ENCODE data around the gene ARSA. TPM values are rescaled to one million over a fixed set of nuclear protein-coding genes. Genes with fewer than 3 reads are reported as not detected.
"Not testable (repeated sequence)": the region's sequence is repeated elsewhere in the genome, so short reads cannot be mapped to it uniquely, and the experiment has no call there.

The ARSA gene
- total RNA-seq, 1 experiment from 2014 or later, result 10.3 TPM

DNA sequence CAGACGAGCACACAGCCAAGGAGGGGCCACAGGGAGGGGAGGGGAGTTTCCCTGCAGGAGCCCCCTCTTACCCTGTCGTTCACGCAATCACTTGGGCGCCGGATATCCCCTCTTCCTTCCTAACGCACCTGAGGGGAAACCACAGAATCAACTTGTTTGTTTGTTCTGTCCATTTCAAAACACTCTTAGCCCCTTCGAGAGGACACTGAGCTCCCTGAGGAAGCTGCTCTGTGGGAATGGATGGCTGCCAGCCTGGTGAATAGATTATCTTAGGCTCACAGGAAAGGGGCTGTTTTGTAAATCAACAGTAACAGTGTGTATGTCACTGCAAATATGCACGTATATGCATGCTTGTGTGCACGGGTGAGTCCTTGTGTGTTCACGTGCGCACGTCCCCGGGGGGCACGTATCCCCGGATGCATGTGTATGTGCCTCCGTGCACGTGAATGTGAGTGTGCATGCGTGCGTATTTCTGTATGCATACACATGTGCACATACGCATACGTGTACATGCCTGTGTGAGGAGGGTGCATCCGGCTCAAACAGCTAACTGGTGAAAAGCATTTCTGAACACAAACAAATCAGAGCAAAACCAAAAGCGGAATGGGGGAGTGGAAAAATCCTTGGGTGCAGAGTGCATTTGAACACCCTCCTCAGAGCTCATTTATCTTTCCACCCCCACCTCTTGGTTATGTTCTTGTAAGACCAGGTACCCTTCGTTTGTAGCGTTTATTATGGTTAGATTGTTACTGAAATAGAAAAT is 7.2 kb downstream of the ARSA start:
- H3K4me1 Mint-ChIP-seq, result peaks cover 22 to 23% of the 10 kb centered on the region in 2 experiments
- H3K27me3 ChIP-seq (ENCODE audit: insufficient read depth, low read length), result 0 out of 2 replicates have a peak, but pooled peaks cover 2% of the 10 kb centered on the region
- H4K8ac ChIP-seq (replicated peaks; ENCODE audit: insufficient read length, low read depth, low read length), result no peak overlapping the region
- no peak overlapping the region for H3K4ac ChIP-seq (ENCODE audit: low read depth, low read length)
- H3K27ac Mint-ChIP-seq, result no peak overlapping the region; a peak in 1 of 7 replicates
- H3K18ac ChIP-seq (ENCODE audit: insufficient read length, low read depth, low read length), result no peak overlapping the region
- H3K4me2 ChIP-seq (ENCODE audit: insufficient read depth, insufficient read length, low read length), result peak overlapping the region; percentile 52
- peaks cover 9% of the 10 kb centered on the region for H3K4me1 ChIP-seq (ENCODE audit: insufficient read depth, low read length)
- no peaks in the 10 kb centered on the region for H3K79me1 ChIP-seq (ENCODE audit: insufficient read depth, low read depth, low read length, poor library complexity, severe bottlenecking)
- DNase-seq, result peak; percentile 84
- H3K79me2 ChIP-seq (ENCODE audit: insufficient read depth, low read length), result no peaks in the 10 kb centered on the region
- H2AFZ ChIP-seq (ENCODE audit: low read length), result peak overlapping the region; percentile 53
- H3K23ac ChIP-seq (ENCODE audit: insufficient read length, low read depth, low read length), result no peak overlapping the region
- no peak overlapping the region for H2BK5ac ChIP-seq (ENCODE audit: insufficient read length, low read length)
- no peak overlapping the region for H2BK120ac ChIP-seq (ENCODE audit: low read depth, low read length, poor library complexity, severe bottlenecking)
- WGBS (ENCODE audit: extremely low coverage, insufficient read length, low lambda C conversion rate), result no CpG with 5 or more reads among the region's 25 CpGs
- H3K23me2 ChIP-seq (ENCODE audit: insufficient read length, low read depth, low read length, poor library complexity, severe bottlenecking), result peaks cover 1% of the 10 kb centered on the region
- H2AK5ac ChIP-seq (ENCODE audit: insufficient read length, low read length), result no peak overlapping the region
- H3K9me3 ChIP-seq (ENCODE audit: control insufficient read depth, low read depth, low read length), result no peaks in the 10 kb centered on the region
- no peak overlapping the region for H3K9ac ChIP-seq (ENCODE audit: extremely low read depth, insufficient read length, low read length)
- no peak overlapping the region for H2BK12ac ChIP-seq (ENCODE audit: insufficient read length, low read depth, low read length)
- no peaks in the 10 kb centered on the region for H4K20me1 ChIP-seq (ENCODE audit: control insufficient read depth, insufficient read depth, insufficient read length)
- no peak overlapping the region for H3K27ac ChIP-seq (ENCODE audit: insufficient read length, low read depth, low read length)
- H3K36me3 Mint-ChIP-seq (ENCODE audit: insufficient read depth in 1 of 3, low read depth in 3 of 3), result peaks cover 0 to 3% (median 0%) of the 10 kb centered on the region in 3 experiments; a peak in 2 of 7 replicates
- H4K5ac ChIP-seq (ENCODE audit: insufficient read length, low read depth, low read length), result no peak overlapping the region
- H3K14ac ChIP-seq (ENCODE audit: insufficient read depth, low read length), result no peak overlapping the region
- H3K56ac ChIP-seq (ENCODE audit: insufficient read length, low read depth, low read length), result no peak overlapping the region
- no peak overlapping the region for H4K91ac ChIP-seq (ENCODE audit: insufficient read length, low read depth, low read length)
- no peaks in the 10 kb centered on the region for H3K9me3 Mint-ChIP-seq
- H3K4me3 Mint-ChIP-seq, result peak overlapping the region; percentile 48 to 67
- H2BK15ac ChIP-seq (ENCODE audit: low read depth, low read length), result no peak overlapping the region
- peaks cover 23% of the 10 kb centered on the region for H3K27me3 Mint-ChIP-seq (ENCODE audit: low read depth)
- H2BK20ac ChIP-seq (ENCODE audit: low read depth, low read length, poor library complexity, severe bottlenecking), result no peak overlapping the region
- H3T11ph ChIP-seq (ENCODE audit: low read length), result no peak overlapping the region
- TF ChIP-seq, protein P1, sequence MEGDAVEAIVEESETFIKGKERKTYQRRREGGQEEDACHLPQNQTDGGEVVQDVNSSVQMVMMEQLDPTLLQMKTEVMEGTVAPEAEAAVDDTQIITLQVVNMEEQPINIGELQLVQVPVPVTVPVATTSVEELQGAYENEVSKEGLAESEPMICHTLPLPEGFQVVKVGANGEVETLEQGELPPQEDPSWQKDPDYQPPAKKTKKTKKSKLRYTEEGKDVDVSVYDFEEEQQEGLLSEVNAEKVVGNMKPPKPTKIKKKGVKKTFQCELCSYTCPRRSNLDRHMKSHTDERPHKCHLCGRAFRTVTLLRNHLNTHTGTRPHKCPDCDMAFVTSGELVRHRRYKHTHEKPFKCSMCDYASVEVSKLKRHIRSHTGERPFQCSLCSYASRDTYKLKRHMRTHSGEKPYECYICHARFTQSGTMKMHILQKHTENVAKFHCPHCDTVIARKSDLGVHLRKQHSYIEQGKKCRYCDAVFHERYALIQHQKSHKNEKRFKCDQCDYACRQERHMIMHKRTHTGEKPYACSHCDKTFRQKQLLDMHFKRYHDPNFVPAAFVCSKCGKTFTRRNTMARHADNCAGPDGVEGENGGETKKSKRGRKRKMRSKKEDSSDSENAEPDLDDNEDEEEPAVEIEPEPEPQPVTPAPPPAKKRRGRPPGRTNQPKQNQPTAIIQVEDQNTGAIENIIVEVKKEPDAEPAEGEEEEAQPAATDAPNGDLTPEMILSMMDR (conservative IDR thresholded peaks at IDR 0.05), result no peak; the same call in 1 of the 3 replicates

DNA sequence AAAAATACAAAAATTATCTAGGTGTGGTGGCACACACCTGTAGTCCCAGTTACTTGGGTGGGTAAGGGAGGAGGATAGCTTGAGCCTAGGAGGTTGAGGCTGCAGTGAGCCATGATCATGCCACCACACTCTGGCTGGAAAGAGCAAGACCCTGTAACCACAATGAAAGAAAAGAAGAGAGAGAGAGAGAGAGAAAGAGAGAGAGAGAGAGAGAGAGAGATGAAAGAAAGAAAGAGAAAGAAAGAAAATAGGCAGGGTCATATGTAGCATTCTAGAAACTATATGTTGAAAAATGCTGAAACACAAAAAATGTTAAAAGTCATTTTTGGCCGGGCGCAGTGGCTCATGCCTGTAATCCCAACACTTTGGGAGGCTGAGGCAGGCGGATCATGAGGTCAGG is 13.7 kb downstream of the ARSA start:
- H3K27ac Mint-ChIP-seq; H4K20me1 ChIP-seq (ENCODE audit: control insufficient read depth, insufficient read depth, insufficient read length); H3K9ac ChIP-seq (ENCODE audit: extremely low read depth, insufficient read length, low read length); H4K8ac ChIP-seq (replicated peaks; ENCODE audit: insufficient read length, low read depth, low read length); H3K36me3 Mint-ChIP-seq (ENCODE audit: insufficient read depth in 1 of 3, low read depth in 3 of 3); H3K56ac ChIP-seq (ENCODE audit: insufficient read length, low read depth, low read length); H3K79me2 ChIP-seq (ENCODE audit: insufficient read depth, low read length); H3K27me3 ChIP-seq (ENCODE audit: insufficient read depth, low read length); H4K91ac ChIP-seq (ENCODE audit: insufficient read length, low read depth, low read length); DNase-seq; H3K18ac ChIP-seq (ENCODE audit: insufficient read length, low read depth, low read length); H3K27ac ChIP-seq (ENCODE audit: insufficient read length, low read depth, low read length); H2BK20ac ChIP-seq (ENCODE audit: low read depth, low read length, poor library complexity, severe bottlenecking); H2BK12ac ChIP-seq (ENCODE audit: insufficient read length, low read depth, low read length); H2AFZ ChIP-seq (ENCODE audit: low read length); H2AK5ac ChIP-seq (ENCODE audit: insufficient read length, low read length); H3K79me1 ChIP-seq (ENCODE audit: insufficient read depth, low read depth, low read length, poor library complexity, severe bottlenecking); H2BK120ac ChIP-seq (ENCODE audit: low read depth, low read length, poor library complexity, severe bottlenecking); H2BK5ac ChIP-seq (ENCODE audit: insufficient read length, low read length); H3K14ac ChIP-seq (ENCODE audit: insufficient read depth, low read length); H3K9me3 Mint-ChIP-seq; H3T11ph ChIP-seq (ENCODE audit: low read length); H3K9me3 ChIP-seq (ENCODE audit: control insufficient read depth, low read depth, low read length); H3K4me3 Mint-ChIP-seq; H3K4me2 ChIP-seq (ENCODE audit: insufficient read depth, insufficient read length, low read length); H3K23ac ChIP-seq (ENCODE audit: insufficient read length, low read depth, low read length); H3K23me2 ChIP-seq (ENCODE audit: insufficient read length, low read depth, low read length, poor library complexity, severe bottlenecking); H3K4me1 ChIP-seq (ENCODE audit: insufficient read depth, low read length); H3K4ac ChIP-seq (ENCODE audit: low read depth, low read length); H2BK15ac ChIP-seq (ENCODE audit: low read depth, low read length); H4K5ac ChIP-seq (ENCODE audit: insufficient read length, low read depth, low read length): not testable (repeated sequence)
- no CpG with 5 or more reads among the region's 3 CpGs for WGBS (ENCODE audit: extremely low coverage, insufficient read length, low lambda C conversion rate)
- Mint-ChIP-seq H3K4me1 (peaks cover 10 to 16% of the 10 kb centered on the region in 2 experiments), H3K27me3 (ENCODE audit: low read depth) (peaks cover 32% of the 10 kb centered on the region)

Data from H9 (cell line).